ENCODE data around the gene CLDN14.

CLDN14 gene

DNA sequence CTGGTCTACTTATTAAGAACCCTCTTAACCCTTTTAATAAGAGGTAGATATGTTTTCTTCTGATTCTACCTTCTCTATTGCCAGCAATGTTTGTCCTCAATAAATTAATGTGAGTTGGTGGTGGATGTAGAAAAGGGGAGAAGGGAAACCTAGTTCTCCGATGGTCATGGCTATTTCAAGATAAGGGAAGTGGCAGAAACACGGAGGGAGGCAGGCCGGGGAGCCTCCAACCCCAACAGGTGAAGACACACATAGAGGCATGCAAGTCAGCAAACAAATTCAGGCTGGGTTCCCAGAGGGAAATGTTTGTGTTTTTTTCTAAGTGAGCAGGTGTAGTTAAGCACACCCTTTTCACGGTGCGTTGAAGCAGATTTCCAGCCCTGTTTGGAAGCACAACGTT lies 31.0 kb upstream of the CLDN14 start:
- no peak overlapping the region for H3K4me3 ChIP-seq (ENCODE audit: low read depth, low read length, poor library complexity, severe bottlenecking)
- H3K9me2 ChIP-seq (ENCODE audit: low read depth, low read length), result no peaks in the 10 kb centered on the region
- H3K79me2 ChIP-seq (ENCODE audit: insufficient read depth, low read length), result no peaks in the 10 kb centered on the region
- no peaks in the 10 kb centered on the region for H3F3A ChIP-seq (ENCODE audit: insufficient read depth, low read length)
- no peaks in the 10 kb centered on the region for H3K36me3 ChIP-seq (ENCODE audit: insufficient read depth, low read length)
- TF ChIP-seq, protein P1, sequence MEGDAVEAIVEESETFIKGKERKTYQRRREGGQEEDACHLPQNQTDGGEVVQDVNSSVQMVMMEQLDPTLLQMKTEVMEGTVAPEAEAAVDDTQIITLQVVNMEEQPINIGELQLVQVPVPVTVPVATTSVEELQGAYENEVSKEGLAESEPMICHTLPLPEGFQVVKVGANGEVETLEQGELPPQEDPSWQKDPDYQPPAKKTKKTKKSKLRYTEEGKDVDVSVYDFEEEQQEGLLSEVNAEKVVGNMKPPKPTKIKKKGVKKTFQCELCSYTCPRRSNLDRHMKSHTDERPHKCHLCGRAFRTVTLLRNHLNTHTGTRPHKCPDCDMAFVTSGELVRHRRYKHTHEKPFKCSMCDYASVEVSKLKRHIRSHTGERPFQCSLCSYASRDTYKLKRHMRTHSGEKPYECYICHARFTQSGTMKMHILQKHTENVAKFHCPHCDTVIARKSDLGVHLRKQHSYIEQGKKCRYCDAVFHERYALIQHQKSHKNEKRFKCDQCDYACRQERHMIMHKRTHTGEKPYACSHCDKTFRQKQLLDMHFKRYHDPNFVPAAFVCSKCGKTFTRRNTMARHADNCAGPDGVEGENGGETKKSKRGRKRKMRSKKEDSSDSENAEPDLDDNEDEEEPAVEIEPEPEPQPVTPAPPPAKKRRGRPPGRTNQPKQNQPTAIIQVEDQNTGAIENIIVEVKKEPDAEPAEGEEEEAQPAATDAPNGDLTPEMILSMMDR (IDR thresholded peaks at IDR 0.05; ENCODE audit: low read length), result no peak
- no peak for TF ChIP-seq EZH2 (IDR thresholded peaks at IDR 0.05; ENCODE audit: borderline replicate concordance, low read length)
- H3K4me1 ChIP-seq (ENCODE audit: insufficient read depth, low read length, severe bottlenecking), result no peaks in the 10 kb centered on the region
- no peak overlapping the region for H3K27ac ChIP-seq (ENCODE audit: low read depth, low read length, poor library complexity, severe bottlenecking)
- H3K9ac ChIP-seq (ENCODE audit: low read length), result no peak overlapping the region
- no peaks in the 10 kb centered on the region for H3K9me3 ChIP-seq (ENCODE audit: low read length)
- H2AFZ ChIP-seq (ENCODE audit: low read length), result no peak overlapping the region
- H4K20me1 ChIP-seq (ENCODE audit: insufficient read depth, low read length), result no peaks in the 10 kb centered on the region
- H3K4me2 ChIP-seq (ENCODE audit: low read length), result no peak overlapping the region
- H3K27me3 ChIP-seq (ENCODE audit: insufficient read depth, low read length), result no peaks in the 10 kb centered on the region; the same call in 1 of the 2 replicates

DNA sequence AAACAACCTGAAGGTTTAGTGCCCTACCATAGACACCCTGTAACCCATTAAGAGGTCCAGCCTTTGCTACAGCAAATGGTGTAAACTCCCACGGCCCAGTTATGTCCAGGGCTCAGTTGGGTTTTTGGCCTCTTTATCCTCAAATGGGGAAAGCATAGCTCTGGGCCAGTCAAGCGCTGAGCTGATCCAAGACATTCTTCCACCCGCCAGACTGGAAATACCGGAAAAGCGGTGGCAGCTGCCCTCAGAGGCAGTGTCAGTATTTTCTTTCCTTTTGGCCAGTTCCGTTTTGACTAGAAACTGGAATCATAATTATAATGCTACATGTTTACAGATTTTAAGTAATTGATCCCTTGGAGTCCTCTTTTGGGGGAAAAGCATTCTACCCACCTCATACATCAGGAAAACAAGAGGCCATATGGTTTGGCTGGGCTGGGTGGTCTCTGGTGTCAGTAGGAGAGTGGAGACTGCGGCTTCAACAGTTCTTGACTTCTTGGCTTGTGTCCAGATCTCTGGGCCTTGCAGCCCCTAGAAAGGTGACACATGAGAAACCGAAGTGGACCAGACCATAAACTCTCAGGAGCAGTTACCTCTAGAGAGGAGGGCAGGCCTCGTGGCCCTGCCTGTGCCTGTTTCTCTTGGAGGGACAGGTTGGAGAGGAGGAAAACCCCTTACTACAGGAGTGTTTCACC lies 30.2 kb upstream of the CLDN14 start:
- Histone ChIP-seq H3K36me3 (ENCODE audit: insufficient read depth, low read length) (no peaks in the 10 kb centered on the region), H3K27me3 (ENCODE audit: insufficient read depth, low read length) (no peaks in the 10 kb centered on the region; the same call in 1 of the 2 replicates), H3K9ac (ENCODE audit: low read length) (no peak overlapping the region), H3K79me2 (ENCODE audit: insufficient read depth, low read length) (no peaks in the 10 kb centered on the region), H3K4me1 (ENCODE audit: insufficient read depth, low read length, severe bottlenecking) (no peaks in the 10 kb centered on the region), H3K9me3 (ENCODE audit: low read length) (no peaks in the 10 kb centered on the region), H3K27ac (ENCODE audit: low read depth, low read length, poor library complexity, severe bottlenecking) (no peak overlapping the region), H3K4me3 (ENCODE audit: low read depth, low read length, poor library complexity, severe bottlenecking) (no peak overlapping the region), H2AFZ (ENCODE audit: low read length) (no peak overlapping the region), H4K20me1 (ENCODE audit: insufficient read depth, low read length) (no peaks in the 10 kb centered on the region), H3K4me2 (ENCODE audit: low read length) (no peak overlapping the region), H3F3A (ENCODE audit: insufficient read depth, low read length) (no peaks in the 10 kb centered on the region), H3K9me2 (ENCODE audit: low read depth, low read length) (no peaks in the 10 kb centered on the region)
- TF ChIP-seq, protein P1 (IDR thresholded peaks at IDR 0.05; ENCODE audit: low read length), result no peak

DNA sequence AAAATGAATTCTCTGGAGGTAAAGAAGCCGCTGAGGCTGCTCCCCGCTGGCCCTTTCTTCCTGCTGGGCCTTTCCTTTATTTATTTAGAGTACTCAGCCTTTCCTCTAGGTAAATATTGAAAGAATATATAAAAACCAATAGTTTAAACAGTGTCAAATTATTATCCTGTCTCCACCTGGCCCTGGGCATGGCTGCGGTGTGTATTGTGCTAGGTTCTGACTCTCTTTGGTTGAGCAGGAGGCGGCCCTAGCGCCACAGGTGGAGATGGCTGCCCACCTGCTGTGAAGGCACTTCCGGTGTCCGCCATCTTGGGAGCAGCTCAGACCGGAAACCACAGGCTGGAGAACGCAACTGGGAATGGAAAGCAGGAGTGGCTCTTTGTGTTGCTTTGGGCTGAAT lies 29.0 kb upstream of the CLDN14 start:
- no peaks in the 10 kb centered on the region for H3K79me2 ChIP-seq (ENCODE audit: insufficient read depth, low read length)
- H3K27me3 ChIP-seq (ENCODE audit: insufficient read depth, low read length), result no peaks in the 10 kb centered on the region; the same call in 1 of the 2 replicates
- no peak overlapping the region for H3K4me2 ChIP-seq (ENCODE audit: low read length)
- H4K20me1 ChIP-seq (ENCODE audit: insufficient read depth, low read length), result no peaks in the 10 kb centered on the region
- no peak overlapping the region for H3K9ac ChIP-seq (ENCODE audit: low read length)
- no peak overlapping the region for H3K27ac ChIP-seq (ENCODE audit: low read depth, low read length, poor library complexity, severe bottlenecking)
- H3K9me3 ChIP-seq (ENCODE audit: low read length), result no peaks in the 10 kb centered on the region
- H3K36me3 ChIP-seq (ENCODE audit: insufficient read depth, low read length), result no peaks in the 10 kb centered on the region
- no peaks in the 10 kb centered on the region for H3K4me1 ChIP-seq (ENCODE audit: insufficient read depth, low read length, severe bottlenecking)
- no peak for TF ChIP-seq EZH2 (IDR thresholded peaks at IDR 0.05; ENCODE audit: borderline replicate concordance, low read length)
- TF ChIP-seq, protein P1 (IDR thresholded peaks at IDR 0.05; ENCODE audit: low read length), result no peak
- no peak overlapping the region for H2AFZ ChIP-seq (ENCODE audit: low read length)
- no peaks in the 10 kb centered on the region for H3F3A ChIP-seq (ENCODE audit: insufficient read depth, low read length)
- H3K9me2 ChIP-seq (ENCODE audit: low read depth, low read length), result no peaks in the 10 kb centered on the region
- H3K4me3 ChIP-seq (ENCODE audit: low read depth, low read length, poor library complexity, severe bottlenecking), result no peak overlapping the region

Data from OCI-LY1 (cell line).